Panc1 (cell line): ENCODE data around the gene ZNF683. TPM values are rescaled to one million over a fixed set of nuclear protein-coding genes. Genes with fewer than 3 reads are reported as not detected.
A peak's percentile ranks its signal among the peaks of the same experiment; 100 is the strongest.

ENCODE experiments used
- ATAC-seq: fragments of 200-7000 bp; cut with Tn5 transposase; 2 replicates; pipeline ENCODE4 v1.9.1; 2020; ENCODE audit warnings: mild to moderate bottlenecking, moderate library complexity
- BruUV-seq: library from RNA; stranded (reverse); fragments of 400-500 nt; replicated peaks from 2 replicates; lab custom pipeline; 2021; lab: Mats Ljungman, UMichigan
- CTCF ChIA-PET: fragments of 300-600 bp; sonication (Branson Sonifier 250); formaldehyde crosslinking; loops from one replicate; lab custom pipeline; 2022; ENCODE audit warnings: antibody characterized with exemption; lab: Charles Lee
- POLR2A ChIA-PET: fragments of 300-600 bp; sonication (Branson Sonifier 250); formaldehyde crosslinking; loops from one replicate; lab custom pipeline; 2022; ENCODE audit warnings: antibody characterized with exemption; lab: Charles Lee
- DNase-seq: peaks from one replicate; pipeline ENCODE4 v3.0.0-alpha.2; 2010; ENCODE audit warnings: low read depth, low spot score
- H3K27ac ChIP-seq: 2 replicates; pipeline ENCODE4 v1.5.1; 2011; ENCODE audit warnings: mild to moderate bottlenecking, low read length, inconsistent platforms
- H3K27me3 ChIP-seq: fragments of 200-500 bp; sonication (Bioruptor generic); 2 replicates; pipeline ENCODE4 v1.6.0; 2014; ENCODE audit warnings: low read length, inconsistent platforms; ENCODE audit not compliant: control insufficient read depth, insufficient read depth
- H3K36me3 ChIP-seq: fragments of 200-500 bp; sonication (Bioruptor generic); 2 replicates; pipeline ENCODE4 v1.5.1; 2014; ENCODE audit warnings: inconsistent platforms, mild to moderate bottlenecking, low read length, moderate library complexity; ENCODE audit not compliant: control insufficient read depth, insufficient read depth
- H3K4me1 ChIP-seq: 2 replicates; pipeline ENCODE4 v1.5.1; 2011; ENCODE audit warnings: inconsistent platforms, mild to moderate bottlenecking, low read length, moderate library complexity; ENCODE audit not compliant: control insufficient read depth, insufficient read depth
- H3K4me3 ChIP-seq, 2 experiments: 2 replicates each; pipeline ENCODE4 v1.5.1; 2011 to 2012; ENCODE audit warnings: low read depth in 2 of 2, low read length in 2 of 2, mild to moderate bottlenecking in 2 of 2, inconsistent platforms in 1 of 2, moderate library complexity in 1 of 2
- H3K9me3 ChIP-seq: fragments of 200-500 bp; sonication (Bioruptor generic); 2 replicates; pipeline ENCODE4 v1.5.1; 2014; ENCODE audit warnings: low read depth, mild to moderate bottlenecking, inconsistent platforms, low read length, moderate library complexity; ENCODE audit not compliant: control insufficient read depth, insufficient read depth
- POLR2AphosphoS5 ChIP-seq: IDR thresholded peaks from 2 replicates; pipeline ENCODE4 v1.6.1; 2012; ENCODE audit warnings: mild to moderate bottlenecking, low read depth, low read length, moderate library complexity
- SIN3A ChIP-seq: IDR thresholded peaks from 2 replicates; pipeline ENCODE4 v1.6.1; 2012; ENCODE audit warnings: low read depth, mild to moderate bottlenecking, low read length, moderate library complexity, borderline replicate concordance; ENCODE audit not compliant: insufficient read depth
- TCF7L2 ChIP-seq: IDR thresholded peaks from 2 replicates; pipeline ENCODE4 v1.6.1; 2011; ENCODE audit warnings: mild to moderate bottlenecking, low read depth, low read length, inconsistent platforms
- in situ Hi-C: cut with HindIII; loops from 2 replicates; pipeline ENCODE4 v1.10.0; 2016; ENCODE audit warnings: low sequenced_read_pairs, low pct_unique_long_range_greater_than_20kb
- intact Hi-C: fragments of 100-400 bp; cut with micrococcal nuclease; formaldehyde crosslinking; loops from one replicate; pipeline ENCODE4 v1.10.0; 2022; ENCODE audit not compliant: unreplicated experiment
- total RNA-seq: library from RNA; stranded (reverse); gene quantifications from one replicate; pipeline ENCODE4 v1.2.1, GENCODE V29; 2021; ENCODE audit not compliant: unreplicated experiment
- TF ChIP-seq, protein P1 (sequence below), 2 experiments: IDR thresholded peaks; 2 replicates each; pipeline ENCODE4 v1.6.1; 2011 to 2012; ENCODE audit warnings: low read depth in 2 of 2, control low read depth in 1 of 2, low read length in 1 of 2, mild to moderate bottlenecking in 1 of 2, moderate library complexity in 1 of 2; ENCODE audit not compliant: insufficient read depth in 1 of 2
- TF ChIP-seq, protein P2 (sequence below): fragments of 450-650 bp; IDR thresholded peaks from 2 replicates; pipeline ENCODE4 v1.5.1; 2017; ENCODE audit warnings: mild to moderate bottlenecking

ZNF683 gene
- total RNA-seq, 1 experiment from 2014 or later: not detected

DNA sequence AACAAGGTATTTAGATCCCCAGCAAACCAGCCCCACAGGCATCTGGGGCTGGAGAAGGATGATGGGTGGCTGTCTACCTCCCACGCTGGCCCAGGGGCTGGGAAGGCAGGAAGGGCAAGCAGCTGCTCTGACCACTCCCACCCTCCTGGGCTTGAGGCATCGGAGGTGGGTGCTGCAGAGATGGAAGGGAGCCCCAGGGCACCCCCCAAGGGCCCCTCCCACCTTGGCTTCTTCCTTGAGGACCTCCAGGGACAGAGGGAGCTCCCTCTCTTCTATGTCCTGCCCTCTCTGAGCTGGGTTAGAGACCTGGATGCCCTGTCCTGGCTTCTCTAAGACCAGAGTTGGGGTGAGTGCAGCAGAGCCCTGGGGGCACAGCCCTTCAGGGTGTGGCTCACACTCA is 51.7 kb downstream of the ZNF683 start:
- TF ChIP-seq, protein P1, sequence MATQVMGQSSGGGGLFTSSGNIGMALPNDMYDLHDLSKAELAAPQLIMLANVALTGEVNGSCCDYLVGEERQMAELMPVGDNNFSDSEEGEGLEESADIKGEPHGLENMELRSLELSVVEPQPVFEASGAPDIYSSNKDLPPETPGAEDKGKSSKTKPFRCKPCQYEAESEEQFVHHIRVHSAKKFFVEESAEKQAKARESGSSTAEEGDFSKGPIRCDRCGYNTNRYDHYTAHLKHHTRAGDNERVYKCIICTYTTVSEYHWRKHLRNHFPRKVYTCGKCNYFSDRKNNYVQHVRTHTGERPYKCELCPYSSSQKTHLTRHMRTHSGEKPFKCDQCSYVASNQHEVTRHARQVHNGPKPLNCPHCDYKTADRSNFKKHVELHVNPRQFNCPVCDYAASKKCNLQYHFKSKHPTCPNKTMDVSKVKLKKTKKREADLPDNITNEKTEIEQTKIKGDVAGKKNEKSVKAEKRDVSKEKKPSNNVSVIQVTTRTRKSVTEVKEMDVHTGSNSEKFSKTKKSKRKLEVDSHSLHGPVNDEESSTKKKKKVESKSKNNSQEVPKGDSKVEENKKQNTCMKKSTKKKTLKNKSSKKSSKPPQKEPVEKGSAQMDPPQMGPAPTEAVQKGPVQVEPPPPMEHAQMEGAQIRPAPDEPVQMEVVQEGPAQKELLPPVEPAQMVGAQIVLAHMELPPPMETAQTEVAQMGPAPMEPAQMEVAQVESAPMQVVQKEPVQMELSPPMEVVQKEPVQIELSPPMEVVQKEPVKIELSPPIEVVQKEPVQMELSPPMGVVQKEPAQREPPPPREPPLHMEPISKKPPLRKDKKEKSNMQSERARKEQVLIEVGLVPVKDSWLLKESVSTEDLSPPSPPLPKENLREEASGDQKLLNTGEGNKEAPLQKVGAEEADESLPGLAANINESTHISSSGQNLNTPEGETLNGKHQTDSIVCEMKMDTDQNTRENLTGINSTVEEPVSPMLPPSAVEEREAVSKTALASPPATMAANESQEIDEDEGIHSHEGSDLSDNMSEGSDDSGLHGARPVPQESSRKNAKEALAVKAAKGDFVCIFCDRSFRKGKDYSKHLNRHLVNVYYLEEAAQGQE (IDR thresholded peaks at IDR 0.05; ENCODE audit: insufficient read depth in 1 of 2, low read depth in 2 of 2, low read length in 1 of 2): no peak
- TF ChIP-seq SIN3A (no peak), POLR2AphosphoS5 (no peak), TCF7L2 (no peak)
- TF ChIP-seq, protein P2, sequence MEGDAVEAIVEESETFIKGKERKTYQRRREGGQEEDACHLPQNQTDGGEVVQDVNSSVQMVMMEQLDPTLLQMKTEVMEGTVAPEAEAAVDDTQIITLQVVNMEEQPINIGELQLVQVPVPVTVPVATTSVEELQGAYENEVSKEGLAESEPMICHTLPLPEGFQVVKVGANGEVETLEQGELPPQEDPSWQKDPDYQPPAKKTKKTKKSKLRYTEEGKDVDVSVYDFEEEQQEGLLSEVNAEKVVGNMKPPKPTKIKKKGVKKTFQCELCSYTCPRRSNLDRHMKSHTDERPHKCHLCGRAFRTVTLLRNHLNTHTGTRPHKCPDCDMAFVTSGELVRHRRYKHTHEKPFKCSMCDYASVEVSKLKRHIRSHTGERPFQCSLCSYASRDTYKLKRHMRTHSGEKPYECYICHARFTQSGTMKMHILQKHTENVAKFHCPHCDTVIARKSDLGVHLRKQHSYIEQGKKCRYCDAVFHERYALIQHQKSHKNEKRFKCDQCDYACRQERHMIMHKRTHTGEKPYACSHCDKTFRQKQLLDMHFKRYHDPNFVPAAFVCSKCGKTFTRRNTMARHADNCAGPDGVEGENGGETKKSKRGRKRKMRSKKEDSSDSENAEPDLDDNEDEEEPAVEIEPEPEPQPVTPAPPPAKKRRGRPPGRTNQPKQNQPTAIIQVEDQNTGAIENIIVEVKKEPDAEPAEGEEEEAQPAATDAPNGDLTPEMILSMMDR: no peak
- Histone ChIP-seq H3K4me1 (no peaks in the 10 kb centered on the region), H3K27me3 (no peaks in the 10 kb centered on the region), H3K9me3 (no peaks in the 10 kb centered on the region), H3K4me3 (no peak overlapping the region), H3K36me3 (no peaks in the 10 kb centered on the region), H3K27ac (no peak overlapping the region)
- ATAC-seq (peak; percentile 29; the same call in 1 of the 2 replicates), DNase-seq (no peak)
- in situ Hi-C loops (no loop called here), intact Hi-C loops (loop anchor here (2.0 kb wide), 1 partner anchor 36 kb away; no protein-coding TSS in a partner anchor)
- ChIA-PET CTCF (interaction anchor here (1.0 to 2.0 kb wide), 2 partner anchors 41 to 47 kb away, joined by 4 read pairs; no protein-coding TSS in a partner anchor), POLR2A (interaction anchor here (0.5 kb wide), 1 partner anchor 11 kb away, joined by 3 read pairs; no protein-coding TSS in a partner anchor)
- no TSS peak for BruUV-seq

DNA sequence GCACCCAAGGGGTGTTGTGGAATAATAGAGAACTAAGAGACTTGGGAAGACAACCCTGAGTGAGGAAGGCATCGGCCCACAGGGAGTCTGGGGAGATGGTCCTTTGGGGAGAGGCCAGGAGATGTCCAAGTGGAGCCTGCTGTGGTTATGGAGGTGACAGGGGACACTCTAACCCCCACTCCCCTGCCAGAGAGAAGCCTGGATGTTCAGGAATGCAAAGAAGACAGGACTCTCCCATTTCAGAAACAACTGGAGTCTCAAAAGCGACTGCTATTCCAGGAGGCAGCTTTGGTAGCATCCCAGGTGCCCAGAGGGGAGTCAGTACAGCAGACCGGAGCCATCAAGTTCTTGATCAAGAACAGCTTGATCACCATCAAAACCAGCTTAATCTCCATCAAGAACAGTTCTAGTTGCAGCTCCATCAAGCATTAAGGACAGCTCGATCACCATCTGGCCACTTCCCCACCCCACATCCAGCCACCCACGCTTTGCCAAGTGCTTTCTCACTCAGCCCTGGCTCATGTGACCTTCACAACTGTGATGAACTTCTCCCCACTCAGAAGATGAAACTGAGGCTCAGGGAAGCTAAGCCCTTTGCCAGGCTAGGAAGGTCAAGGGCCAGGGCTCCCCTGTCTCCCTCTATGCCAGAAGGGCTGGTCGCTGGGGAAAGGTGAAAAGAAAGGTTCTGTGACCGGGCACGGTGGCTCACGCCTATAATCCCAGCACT is 54.0 kb downstream of the ZNF683 start:
- no peak overlapping the region for H3K4me3 ChIP-seq
- in situ Hi-C loops: no loop called here

More for the DNA sequence above, 54.0 kb downstream of the ZNF683 start:
- H3K27ac ChIP-seq: no peak overlapping the region
- no peaks in the 10 kb centered on the region for H3K4me1 ChIP-seq
- intact Hi-C loops: no loop called here
- TF ChIP-seq, protein P1 (IDR thresholded peaks at IDR 0.05; ENCODE audit: insufficient read depth in 1 of 2, low read depth in 2 of 2, low read length in 1 of 2): no peak
- no peak for TF ChIP-seq SIN3A
- no peak for TF ChIP-seq POLR2AphosphoS5
- no peak for TF ChIP-seq TCF7L2
- TF ChIP-seq, protein P2: no peak
- DNase-seq: no peak
- no peaks in the 10 kb centered on the region for H3K36me3 ChIP-seq
- H3K9me3 ChIP-seq: no peaks in the 10 kb centered on the region
- ChIA-PET POLR2A (no interaction called here), CTCF (interaction anchor here (0.6 kb wide), 1 partner anchor 44 kb away, joined by 5 read pairs; no protein-coding TSS in a partner anchor)
- no peaks in the 10 kb centered on the region for H3K27me3 ChIP-seq
- no TSS peak for BruUV-seq
- no peak for ATAC-seq
